Neural cell (in vitro differentiated cells): ENCODE measurements around the gene PLAAT5. TPM values are rescaled to one million over a fixed set of nuclear protein-coding genes. Genes with fewer than 3 reads are reported as not detected.
"Not testable (repeated sequence)": the region's sequence is repeated elsewhere in the genome, so short reads cannot be mapped to it uniquely, and the experiment has no call there.

Source experiments
- H2AFZ ChIP-seq: fragments of 200-600, 300-800 bp; sonication (generic), shearing (Covaris generic); 2 replicates; pipeline ENCODE4 v1.6.0; 2014; ENCODE audit warnings: low read depth, mild to moderate bottlenecking, antibody characterized with exemption, low read length, moderate library complexity
- H3F3A ChIP-seq: fragments of 200-600 bp; shearing (Covaris generic); 2 replicates; pipeline ENCODE4 v1.6.1; 2016; ENCODE audit warnings: mild to moderate bottlenecking, moderate library complexity, mixed read lengths, antibody characterized with exemption, low read length; ENCODE audit not compliant: insufficient read depth, poor library complexity, severe bottlenecking
- H3K27ac ChIP-seq: fragments of 200-600, 300-800 bp; sonication (generic), shearing (Covaris generic); 2 replicates; pipeline ENCODE4 v1.5.1; 2014; ENCODE audit warnings: mild to moderate bottlenecking, low read length, moderate library complexity
- H3K27me3 ChIP-seq: fragments of 300-800, 200-600 bp; sonication (generic), shearing (Covaris generic); 2 replicates; pipeline ENCODE4 v1.6.0; 2014; ENCODE audit warnings: mild to moderate bottlenecking, low read depth, low read length, moderate library complexity; ENCODE audit not compliant: insufficient read depth
- H3K36me3 ChIP-seq: fragments of 300-800, 200-600 bp; sonication (generic), shearing (Covaris generic); 2 replicates; pipeline ENCODE4 v1.5.1; 2014; ENCODE audit warnings: mild to moderate bottlenecking, antibody characterized with exemption, low read length, moderate library complexity; ENCODE audit not compliant: insufficient read depth
- H3K4me2 ChIP-seq: fragments of 300-800, 200-600 bp; sonication (generic), shearing (Covaris generic); 2 replicates; pipeline ENCODE4 v1.6.0; 2014; ENCODE audit warnings: mild to moderate bottlenecking, low read length
- H3K4me3 ChIP-seq: fragments of 300-800, 200-600 bp; sonication (generic), shearing (Covaris generic); 2 replicates; pipeline ENCODE4 v1.5.1; 2014; ENCODE audit warnings: mild to moderate bottlenecking, low read length, moderate library complexity
- H3K79me2 ChIP-seq: fragments of 200-600 bp; shearing (Covaris generic); replicated peaks from 2 replicates; pipeline ENCODE4 v1.6.0; 2014; ENCODE audit warnings: mild to moderate bottlenecking, low read length, moderate library complexity; ENCODE audit not compliant: insufficient read depth
- H3K9ac ChIP-seq: fragments of 300-800, 200-600 bp; sonication (generic), shearing (Covaris generic); 2 replicates; pipeline ENCODE4 v1.6.1; 2016; ENCODE audit warnings: mild to moderate bottlenecking, low read length, mixed read lengths
- H3K9me2 ChIP-seq: fragments of 200-600 bp; shearing (Covaris generic); 2 replicates; pipeline ENCODE4 v1.6.1; 2016; ENCODE audit warnings: mild to moderate bottlenecking, low read length, mixed read lengths; ENCODE audit not compliant: insufficient read depth
- H3K9me3 ChIP-seq: fragments of 200-600, 300-800 bp; sonication (generic), shearing (Covaris generic); 2 replicates; pipeline ENCODE4 v1.6.1; 2016; ENCODE audit warnings: mild to moderate bottlenecking, mixed run types, low read length, moderate library complexity, mixed read lengths
- H4K20me1 ChIP-seq: fragments of 200-600 bp; shearing (Covaris generic); 2 replicates; pipeline ENCODE4 v1.6.1; 2016; ENCODE audit warnings: mild to moderate bottlenecking, mixed run types; ENCODE audit not compliant: insufficient read depth
- CTCF ChIP-seq: fragments of 450-650 bp; IDR thresholded peaks from 2 replicates; pipeline ENCODE4 v1.5.1; 2014; ENCODE audit warnings: antibody characterized with exemption, mild to moderate bottlenecking, moderate library complexity; ENCODE audit not compliant: poor library complexity, severe bottlenecking
- EP300 ChIP-seq: fragments of 450-650 bp; conservative IDR thresholded peaks from 2 replicates; pipeline ENCODE4 v1.6.1; 2014; ENCODE audit warnings: antibody characterized with exemption, mild to moderate bottlenecking, moderate library complexity; ENCODE audit not compliant: poor library complexity, severe bottlenecking
- EZH2 ChIP-seq: fragments of 200-600, 300-800 bp; shearing (Covaris generic), sonication (generic); IDR thresholded peaks from 2 replicates; pipeline ENCODE4 v1.6.1; 2014; ENCODE audit warnings: antibody characterized with exemption, low read length, borderline replicate concordance, mild to moderate bottlenecking; ENCODE audit not compliant: insufficient read depth, poor library complexity, severe bottlenecking
- MXI1 ChIP-seq: fragments of 450-650 bp; conservative IDR thresholded peaks from 2 replicates; pipeline ENCODE4 v1.6.1; 2014; ENCODE audit warnings: antibody characterized with exemption, mild to moderate bottlenecking; ENCODE audit not compliant: poor library complexity, severe bottlenecking
- POLR2AphosphoS5 ChIP-seq: IDR thresholded peaks from 2 replicates; pipeline ENCODE4 v1.6.1; 2012
- RAD21 ChIP-seq: fragments of 450-650 bp; conservative IDR thresholded peaks from 2 replicates; pipeline ENCODE4 v1.6.1; 2014; ENCODE audit warnings: antibody characterized with exemption, mild to moderate bottlenecking, moderate library complexity
- REST ChIP-seq: IDR thresholded peaks from 2 replicates; pipeline ENCODE4 v1.6.1; 2012; ENCODE audit warnings: borderline replicate concordance
- SMC3 ChIP-seq: fragments of 450-650 bp; conservative IDR thresholded peaks from 2 replicates; pipeline ENCODE4 v1.6.1; 2014; ENCODE audit warnings: antibody characterized with exemption, mild to moderate bottlenecking, moderate library complexity; ENCODE audit not compliant: poor library complexity
- TAF1 ChIP-seq: IDR thresholded peaks from 2 replicates; pipeline ENCODE4 v1.6.1; 2012; ENCODE audit warnings: low read depth
- polyA plus RNA-seq: library from polyadenylated mRNA; depleted of rRNA; stranded (reverse); fragments of >200 nt; gene quantifications from 2 replicates; pipeline ENCODE4 v1.2.3, GENCODE V29; 2014

The PLAAT5 gene
- polyA plus RNA-seq, 1 donor from 2014 or later = 0.14 TPM

GRCh38 chr11:63532799-63533475 is 42.0 kb upstream of the PLAAT5 start:
- no peak overlapping the region for H2AFZ ChIP-seq
- no peaks in the 10 kb centered on the region for H3K79me2 ChIP-seq
- no peak overlapping the region for H3K4me2 ChIP-seq
- peaks cover 9% of the 10 kb centered on the region for H3K27me3 ChIP-seq
- H4K20me1 ChIP-seq = no peaks in the 10 kb centered on the region
- no peaks in the 10 kb centered on the region for H3F3A ChIP-seq
- H3K27ac ChIP-seq = no peak overlapping the region
- H3K9me2 ChIP-seq = no peaks in the 10 kb centered on the region
- H3K9me3 ChIP-seq = no peaks in the 10 kb centered on the region
- TF ChIP-seq TAF1 (no peak), EP300 (no peak), CTCF (no peak), RAD21 (no peak), POLR2AphosphoS5 (no peak), REST (no peak), EZH2 (no peak), SMC3 (no peak), MXI1 (no peak)
- H3K4me3 ChIP-seq = no peak overlapping the region
- H3K36me3 ChIP-seq = no peaks in the 10 kb centered on the region
- H3K9ac ChIP-seq = no peak overlapping the region

- Histone ChIP-seq H3K36me3 (no peaks in the 10 kb centered on the region), H3K4me3 (no peak overlapping the region), H3K9me3 (no peaks in the 10 kb centered on the region), H2AFZ (no peak overlapping the region), H3K9me2 (no peaks in the 10 kb centered on the region), H3K9ac (no peak overlapping the region), H3K79me2 (no peaks in the 10 kb centered on the region), H3K27ac (no peak overlapping the region), H3K4me2 (no peak overlapping the region), H3K27me3 (peaks cover 9% of the 10 kb centered on the region), H4K20me1 (no peaks in the 10 kb centered on the region), H3F3A (no peaks in the 10 kb centered on the region)
- TF ChIP-seq SMC3 (no peak), CTCF (no peak), REST (no peak)
Measured at GRCh38 chr11:63532117-63532516, 41.1 kb upstream of the PLAAT5 start.

GRCh38 chr11:63531074-63531792 is 40.3 kb upstream of the PLAAT5 start:
- not testable (repeated sequence) for H3K27me3 ChIP-seq, H3K4me3 ChIP-seq, H3K4me2 ChIP-seq, H3K36me3 ChIP-seq, H4K20me1 ChIP-seq, H3K27ac ChIP-seq, H3K9ac ChIP-seq, H3F3A ChIP-seq, H3K9me2 ChIP-seq, H3K9me3 ChIP-seq, H2AFZ ChIP-seq, H3K79me2 ChIP-seq
